Stomach (tissue), 9 donors: ENCODE results near the gene TMEM213. TPM values are rescaled to one million over a fixed set of nuclear protein-coding genes. Genes with fewer than 3 reads are reported as not detected.
A peak's percentile ranks its signal among the peaks of the same experiment; 100 is the strongest.

ENCODE experiments used
- DNase-seq, 2 donors: peaks; one replicate each; pipeline versions ENCODE4 v3.0.0 to v3.0.0-alpha.2; 2013 to 2019
- H3K27ac ChIP-seq, 5 donors: fragments of 200-600 bp in 4 of 5; sonication (generic) in 4 of 5; one replicate each; pipeline ENCODE4 v1.5.1; 2013 to 2019; ENCODE audit warnings: mild to moderate bottlenecking in 1 of 5, moderate library complexity in 1 of 5
- H3K27me3 ChIP-seq, 3 donors: fragments of 200-600 bp; sonication (generic); one replicate each; pipeline ENCODE4 v1.5.1; 2017 to 2019; ENCODE audit warnings: mixed run types in 1 of 3
- H3K36me3 ChIP-seq, 4 donors: fragments of 200-600 bp; sonication (generic); 1 replicate in 3 of 4; 2 replicates in 1 of 4; pipeline ENCODE4 v1.5.1; 2016 to 2019
- H3K4me1 ChIP-seq, 4 donors: fragments of 200-600 bp; sonication (generic); one replicate each; pipeline ENCODE4 v1.5.1; 2016 to 2019
- H3K4me3 ChIP-seq, 4 donors: fragments of 200-600 bp; sonication (generic) in 3 of 4; one replicate each; pipeline ENCODE4 v1.5.1; 2016 to 2019; ENCODE audit warnings: mild to moderate bottlenecking in 1 of 4
- H3K9me3 ChIP-seq, 4 donors: fragments of 200-600 bp; sonication (generic); one replicate each; pipeline ENCODE4 v1.5.1; 2016 to 2019
- EP300 ChIP-seq: sonication (generic); formaldehyde crosslinking; IDR thresholded peaks from one replicate; pipeline ENCODE4 v1.6.1; 2017; ENCODE audit warnings: antibody characterized with exemption
- POLR2A ChIP-seq, 4 donors: fragments of 450-650 bp; IDR thresholded peaks; one replicate each; pipeline ENCODE4 v1.6.1; 2016; ENCODE audit warnings: antibody characterized with exemption in 4 of 4, control low read depth in 2 of 4, mild to moderate bottlenecking in 1 of 4, moderate library complexity in 1 of 4
- POLR2AphosphoS5 ChIP-seq, 3 donors: sonication (generic); formaldehyde crosslinking; IDR thresholded peaks; one replicate each; pipeline ENCODE4 v1.6.1; 2016; ENCODE audit warnings: antibody characterized with exemption in 3 of 3
- WGBS, 5 donors: extraction: QIAGEN DNeasy Blood & Tissue Kit in 3 of 5; methylation state at CpG; one replicate each; pipeline versions ENCODE4 v1.1.5 to v1.1.7; 2013 to 2018; 5-methylcytosine and 5-hydroxymethylcytosine counted together
- intact Hi-C: fragments of 100-400 bp; cut with DNase I; formaldehyde crosslinking; loops from one replicate; pipeline ENCODE4 v1.15.1; 2023; ENCODE audit warnings: low total_unique reads
- polyA plus RNA-seq, 3 donors: library from polyadenylated mRNA; stranded (reverse); fragments of 200-250 nt; gene quantifications; one replicate each; pipeline ENCODE4 v1.2.3, GENCODE V29; 2013
- total RNA-seq, 5 donors: library from RNA; depleted of rRNA; stranded (reverse); fragments of >200 nt; gene quantifications; one replicate each; pipeline versions ENCODE4 v1.1.0 to v1.2.3, GENCODE V29; 2014 to 2016
- TF ChIP-seq, protein P1 (sequence below), 7 experiments: fragments of 450-650 bp in 4 of 7; fragments of 200-600 bp in 3 of 7; sonication (generic) in 3 of 7; IDR thresholded peaks; one replicate each; pipeline ENCODE4 v1.5.1; 2016 to 2019; ENCODE audit warnings: antibody characterized with exemption in 7 of 7, control low read depth in 2 of 7, mild to moderate bottlenecking in 1 of 7
- donor health status: healthy with polysubstance abuse.
- donor health status: Bipolar disorder and iron deficiency.
- donor health status: healthy.

The TMEM213 gene
- total and polyA plus RNA-seq, 8 donors, result 0.08 TPM; not detected in 7

GRCh38 chr7:138750901-138751464 is 46.8 kb upstream of the TMEM213 start:
- H3K9me3 ChIP-seq, result no peaks in the 10 kb centered on the region
- intact Hi-C loops, result no loop called here
- H3K4me3 ChIP-seq, result no peak overlapping the region
- WGBS, 5 donors, result 60 to 71% (median 64%) methylated on average over 18 of the region's 18 CpGs
- peaks cover 0 to 11% (median 0%) of the 10 kb centered on the region in 3 donors for H3K27me3 ChIP-seq
- DNase-seq, result no peak
- peaks cover 0 to 3% (median 0%) of the 10 kb centered on the region in 4 donors for H3K4me1 ChIP-seq
- TF ChIP-seq EP300 (no peak), POLR2AphosphoS5 (IDR thresholded peaks at IDR 0.05) (no peak), POLR2A (IDR thresholded peaks at IDR 0.05) (no peak)
- TF ChIP-seq, protein P1, sequence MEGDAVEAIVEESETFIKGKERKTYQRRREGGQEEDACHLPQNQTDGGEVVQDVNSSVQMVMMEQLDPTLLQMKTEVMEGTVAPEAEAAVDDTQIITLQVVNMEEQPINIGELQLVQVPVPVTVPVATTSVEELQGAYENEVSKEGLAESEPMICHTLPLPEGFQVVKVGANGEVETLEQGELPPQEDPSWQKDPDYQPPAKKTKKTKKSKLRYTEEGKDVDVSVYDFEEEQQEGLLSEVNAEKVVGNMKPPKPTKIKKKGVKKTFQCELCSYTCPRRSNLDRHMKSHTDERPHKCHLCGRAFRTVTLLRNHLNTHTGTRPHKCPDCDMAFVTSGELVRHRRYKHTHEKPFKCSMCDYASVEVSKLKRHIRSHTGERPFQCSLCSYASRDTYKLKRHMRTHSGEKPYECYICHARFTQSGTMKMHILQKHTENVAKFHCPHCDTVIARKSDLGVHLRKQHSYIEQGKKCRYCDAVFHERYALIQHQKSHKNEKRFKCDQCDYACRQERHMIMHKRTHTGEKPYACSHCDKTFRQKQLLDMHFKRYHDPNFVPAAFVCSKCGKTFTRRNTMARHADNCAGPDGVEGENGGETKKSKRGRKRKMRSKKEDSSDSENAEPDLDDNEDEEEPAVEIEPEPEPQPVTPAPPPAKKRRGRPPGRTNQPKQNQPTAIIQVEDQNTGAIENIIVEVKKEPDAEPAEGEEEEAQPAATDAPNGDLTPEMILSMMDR (IDR thresholded peaks at IDR 0.05), result no peak
- H3K27ac ChIP-seq, result no peak overlapping the region
- H3K36me3 ChIP-seq, result no peaks in the 10 kb centered on the region

DNA sequence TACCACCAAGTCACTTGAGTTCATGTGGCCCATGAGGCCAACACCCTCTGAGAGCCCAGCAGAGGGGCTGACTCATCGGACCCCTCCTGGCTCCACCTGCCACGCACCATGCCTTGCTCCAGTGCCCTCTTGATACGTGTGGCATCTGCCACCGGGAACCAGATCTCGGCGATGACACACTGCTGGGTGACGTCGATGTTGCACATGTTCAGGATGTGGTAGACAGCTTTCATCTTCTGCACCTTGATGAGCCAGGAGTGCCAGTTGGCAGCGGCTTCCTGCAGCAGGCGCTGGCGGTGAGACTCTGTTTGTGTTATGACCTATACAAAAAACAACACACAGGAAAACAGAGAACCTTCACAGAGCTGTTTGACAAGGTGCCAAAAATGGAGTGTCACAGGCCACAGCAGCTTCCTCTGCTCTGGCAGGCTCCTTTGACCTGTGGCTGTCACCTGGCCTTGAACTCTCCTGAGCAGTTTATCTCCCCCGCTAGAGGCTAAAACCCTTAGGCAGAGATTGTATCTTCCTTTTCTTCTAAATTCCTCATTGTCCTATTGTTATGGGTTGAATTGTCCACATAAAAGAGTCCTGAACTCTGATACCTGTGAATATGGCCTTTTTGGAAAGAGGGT is 45.2 kb upstream of the TMEM213 start:
- 62 to 71% (median 67%) methylated on average over 2 to 12 of the region's 12 CpGs for WGBS, 5 donors
- H3K36me3 ChIP-seq, result no peaks in the 10 kb centered on the region
- DNase-seq, result peak; percentile 51 to 83

GRCh38 chr7:138753150-138753518 is 44.7 kb upstream of the TMEM213 start:
- Histone ChIP-seq H3K4me3 (no peak overlapping the region), H3K36me3 (no peaks in the 10 kb centered on the region), H3K4me1 (no peaks in the 10 kb centered on the region), H3K27ac (no peak overlapping the region), H3K9me3 (no peaks in the 10 kb centered on the region), H3K27me3 (peaks cover 0 to 11% (median 0%) of the 10 kb centered on the region in 3 donors)
- TF ChIP-seq POLR2AphosphoS5 (IDR thresholded peaks at IDR 0.05) (no peak), EP300 (no peak), POLR2A (IDR thresholded peaks at IDR 0.05) (no peak)
- TF ChIP-seq, protein P1 (IDR thresholded peaks at IDR 0.05), result no peak
- no peak for DNase-seq
- WGBS, 5 donors, result 72 to 80% (median 77%) methylated on average over 8 of the region's 8 CpGs
- intact Hi-C loops, result no loop called here

More for the DNA sequence above, 45.2 kb upstream of the TMEM213 start:
- intact Hi-C loops, result no loop called here
- Histone ChIP-seq H3K4me1 (no peaks in the 10 kb centered on the region), H3K9me3 (no peaks in the 10 kb centered on the region), H3K27me3 (peaks cover 0 to 11% (median 0%) of the 10 kb centered on the region in 3 donors), H3K4me3 (no peak overlapping the region), H3K27ac (no peak overlapping the region)
- TF ChIP-seq, protein P1 (IDR thresholded peaks at IDR 0.05), result no peak
- TF ChIP-seq POLR2A (IDR thresholded peaks at IDR 0.05), result no peak
- peak in 1 of 3 donors; percentile 25 for TF ChIP-seq POLR2AphosphoS5 (IDR thresholded peaks at IDR 0.05)
- no peak for TF ChIP-seq EP300

GRCh38 chr7:138753610-138754009 is 44.2 kb upstream of the TMEM213 start:
- H3K4me3 ChIP-seq, result no peak overlapping the region
- H3K27ac ChIP-seq, result no peak overlapping the region
- intact Hi-C loops, result no loop called here
- H3K27me3 ChIP-seq, result peaks cover 0 to 11% (median 0%) of the 10 kb centered on the region in 3 donors
- H3K9me3 ChIP-seq, result no peaks in the 10 kb centered on the region
- DNase-seq, result no peak
- H3K4me1 ChIP-seq, result no peaks in the 10 kb centered on the region
- no peak for TF ChIP-seq POLR2AphosphoS5 (IDR thresholded peaks at IDR 0.05)
- no peak for TF ChIP-seq EP300
- WGBS, 5 donors, result 75 to 90% (median 84%) methylated on average over 5 of the region's 5 CpGs
- no peaks in the 10 kb centered on the region for H3K36me3 ChIP-seq

- Histone ChIP-seq H3K36me3 (no peaks in the 10 kb centered on the region), H3K4me3 (no peak overlapping the region), H3K9me3 (no peaks in the 10 kb centered on the region), H3K4me1 (no peaks in the 10 kb centered on the region), H3K27me3 (peaks cover 0 to 11% (median 0%) of the 10 kb centered on the region in 3 donors), H3K27ac (no peak overlapping the region)
- TF ChIP-seq, protein P1 (IDR thresholded peaks at IDR 0.05), result no peak
- no peak for TF ChIP-seq POLR2A (IDR thresholded peaks at IDR 0.05)
- TF ChIP-seq POLR2AphosphoS5 (IDR thresholded peaks at IDR 0.05), result no peak
- no peak for TF ChIP-seq EP300
- WGBS, 5 donors, result 58 to 79% (median 70%) methylated on average over 10 of the region's 10 CpGs
- no peak for DNase-seq
- intact Hi-C loops, result no loop called here
These were observed 42.5 kb upstream of the TMEM213 start for GRCh38 chr7:138755331-138755747.
